ENCODE data around the gene CERS6.

DNA sequence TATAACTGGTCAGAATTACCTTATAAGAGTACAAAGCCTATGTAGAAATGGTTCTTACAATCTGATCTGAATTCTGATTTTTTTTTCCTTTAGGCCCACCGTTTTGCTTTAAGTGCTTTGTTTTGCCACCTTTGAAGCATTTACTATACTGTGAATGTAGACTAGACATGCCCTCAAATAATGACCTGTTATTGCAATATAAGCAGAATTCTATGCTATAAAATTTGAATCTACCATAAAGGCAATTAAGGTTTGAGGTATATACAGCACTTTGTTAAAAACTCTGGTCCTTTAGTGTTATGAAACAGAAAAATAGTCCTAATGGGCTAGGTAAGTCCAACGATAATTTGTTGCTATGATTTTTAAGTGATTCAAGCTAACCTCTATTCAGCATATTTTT lies 259.8 kb downstream of the CERS6 start:
- TF ChIP-seq, protein P1, sequence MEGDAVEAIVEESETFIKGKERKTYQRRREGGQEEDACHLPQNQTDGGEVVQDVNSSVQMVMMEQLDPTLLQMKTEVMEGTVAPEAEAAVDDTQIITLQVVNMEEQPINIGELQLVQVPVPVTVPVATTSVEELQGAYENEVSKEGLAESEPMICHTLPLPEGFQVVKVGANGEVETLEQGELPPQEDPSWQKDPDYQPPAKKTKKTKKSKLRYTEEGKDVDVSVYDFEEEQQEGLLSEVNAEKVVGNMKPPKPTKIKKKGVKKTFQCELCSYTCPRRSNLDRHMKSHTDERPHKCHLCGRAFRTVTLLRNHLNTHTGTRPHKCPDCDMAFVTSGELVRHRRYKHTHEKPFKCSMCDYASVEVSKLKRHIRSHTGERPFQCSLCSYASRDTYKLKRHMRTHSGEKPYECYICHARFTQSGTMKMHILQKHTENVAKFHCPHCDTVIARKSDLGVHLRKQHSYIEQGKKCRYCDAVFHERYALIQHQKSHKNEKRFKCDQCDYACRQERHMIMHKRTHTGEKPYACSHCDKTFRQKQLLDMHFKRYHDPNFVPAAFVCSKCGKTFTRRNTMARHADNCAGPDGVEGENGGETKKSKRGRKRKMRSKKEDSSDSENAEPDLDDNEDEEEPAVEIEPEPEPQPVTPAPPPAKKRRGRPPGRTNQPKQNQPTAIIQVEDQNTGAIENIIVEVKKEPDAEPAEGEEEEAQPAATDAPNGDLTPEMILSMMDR (conservative IDR thresholded peaks at IDR 0.05 in 1 of 2, IDR thresholded peaks at IDR 0.05 in 1 of 2; ENCODE audit: extremely low read depth in 1 of 2, insufficient read depth in 1 of 2, low read depth in 1 of 2, low read length in 2 of 2): no peak
- TF ChIP-seq EZH2 (IDR thresholded peaks at IDR 0.05; ENCODE audit: borderline replicate concordance, low read length): no peak

Data from mammary epithelial cell (primary cell).